NCI-H2171 treated with DMSO at 0.1 percent for 48 hours (cell line): Measurements from ENCODE around the gene OR4F6.
A peak's percentile ranks its signal among the peaks of the same experiment; 100 is the strongest.

Source experiments
- DNase-seq: peaks from one replicate; lab custom pipeline; 2025; lab: John Stamatoyannopoulos, UW

OR4F6 gene

DNA sequence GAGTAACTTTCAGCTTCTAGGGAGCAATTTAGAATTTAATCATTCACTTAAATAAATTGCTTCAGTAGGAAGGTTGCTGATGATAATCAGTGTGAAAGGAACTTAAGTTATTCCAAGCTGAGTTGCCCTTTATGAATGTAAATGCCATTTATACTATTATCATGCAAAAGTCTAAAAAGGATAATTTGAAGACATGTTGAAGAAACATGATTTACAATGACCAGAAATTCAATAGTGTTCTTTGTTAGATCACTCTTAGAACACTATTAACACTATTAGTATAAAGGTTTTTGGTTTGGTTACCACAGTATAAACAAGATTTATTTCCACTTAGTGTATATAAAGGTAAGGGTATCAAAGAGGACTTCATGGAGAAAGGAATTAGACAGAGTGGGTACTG, 1.6 kb downstream of the OR4F6 start:
- no peak for DNase-seq

GRCh38 chr15:101805605-101806345, 2.5 kb downstream of the OR4F6 start:
- no peak for DNase-seq

DNA sequence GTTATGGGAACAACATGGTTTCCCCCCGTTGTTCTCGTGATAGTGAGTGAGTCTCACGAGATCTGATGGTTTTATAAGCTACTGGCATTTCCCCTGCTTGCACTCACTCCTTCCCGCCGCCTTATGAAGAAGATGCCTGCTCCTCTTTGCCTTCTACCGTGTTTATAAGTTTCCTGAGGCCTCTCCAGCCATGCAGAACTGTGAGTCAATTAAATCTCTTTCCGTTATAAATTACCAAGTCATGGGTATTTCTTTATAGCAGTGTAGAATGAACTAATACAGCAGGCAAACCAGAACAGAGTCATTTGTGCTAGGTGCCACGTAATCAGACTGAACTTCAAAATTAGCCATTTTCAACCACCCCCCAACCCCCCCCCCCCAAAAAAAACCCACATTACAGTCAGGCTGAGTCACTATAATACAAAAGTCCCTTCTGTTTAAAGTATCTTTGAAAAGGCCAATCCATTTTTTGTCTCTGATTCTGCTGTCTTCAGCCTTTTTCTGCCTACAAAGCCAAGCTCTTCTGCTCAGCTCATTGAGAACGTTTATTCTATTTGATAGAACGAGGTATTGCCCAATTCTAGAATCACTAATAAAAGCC, 4.1 kb downstream of the OR4F6 start:
- DNase-seq, result no peak

DNA sequence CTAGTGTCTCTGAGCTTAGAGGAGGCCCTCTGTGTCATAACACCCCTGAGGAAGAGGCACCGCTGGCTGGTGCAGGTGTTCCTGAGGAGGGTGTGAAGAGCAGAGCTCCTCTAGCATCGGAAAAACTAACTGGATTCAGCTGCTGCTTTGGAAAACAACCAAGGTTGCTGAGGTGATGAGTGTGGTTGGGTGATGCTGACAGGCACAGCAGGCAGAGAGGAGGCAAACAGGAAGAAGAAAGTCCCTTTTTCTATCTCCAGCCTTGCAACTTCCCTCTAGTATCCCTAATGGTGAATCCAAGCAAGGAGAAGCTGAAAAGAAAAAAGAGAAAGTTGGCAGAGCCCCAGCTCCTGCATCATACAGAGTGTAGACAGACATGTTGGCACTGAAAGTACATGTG, 4.9 kb downstream of the OR4F6 start:
- DNase-seq, result no peak

DNA sequence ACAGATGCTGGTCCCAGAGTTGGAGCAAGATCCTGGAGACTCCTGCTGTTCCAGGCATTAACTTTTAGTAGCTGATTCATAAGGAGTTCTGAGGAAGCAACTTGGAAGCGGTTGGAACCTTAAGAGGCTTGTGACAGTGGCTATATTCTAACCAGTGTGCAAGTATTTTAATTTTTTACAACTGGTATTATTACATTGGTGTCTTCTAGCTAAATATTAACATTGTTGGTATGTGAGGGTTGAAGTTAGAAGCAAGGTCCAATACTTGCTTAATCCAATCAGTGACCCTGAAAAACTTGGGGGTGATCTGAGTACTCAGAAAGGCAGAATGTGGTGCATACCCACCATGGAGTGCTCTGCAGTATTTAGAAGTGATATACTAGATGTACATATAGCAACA, 7.1 kb downstream of the OR4F6 start:
- no peak for DNase-seq

DNA sequence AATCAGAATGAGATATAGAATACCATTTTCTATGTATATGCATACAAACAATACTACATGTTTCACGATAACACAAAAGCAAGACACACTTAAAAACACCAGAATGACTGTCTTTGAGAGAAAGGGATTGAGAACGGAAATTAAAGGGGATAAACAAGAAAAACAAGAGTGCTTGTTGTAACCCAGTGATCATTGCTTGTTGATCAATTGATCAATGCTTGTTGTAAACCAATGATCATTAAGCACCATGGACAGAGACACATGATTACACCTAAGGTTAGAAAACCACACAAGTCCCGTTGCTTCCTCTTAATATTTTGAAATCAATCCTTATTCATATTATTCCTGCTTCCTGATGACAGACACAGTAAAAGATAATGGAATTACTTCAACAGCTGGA, 7.6 kb downstream of the OR4F6 start:
- no peak for DNase-seq

GRCh38 chr15:101811902-101812301, 8.6 kb downstream of the OR4F6 start, which contains the start of gene OR4F15:
Gene OR4F15, plus strand, starts transcription at chr15:101812202. Its CDS starts 5,985 bp downstream, at chr15:101818187.
- no peak for DNase-seq

- no peak for DNase-seq
Observed at GRCh38 chr15:101813803-101814534, 10.7 kb downstream of the OR4F6 start.

DNA sequence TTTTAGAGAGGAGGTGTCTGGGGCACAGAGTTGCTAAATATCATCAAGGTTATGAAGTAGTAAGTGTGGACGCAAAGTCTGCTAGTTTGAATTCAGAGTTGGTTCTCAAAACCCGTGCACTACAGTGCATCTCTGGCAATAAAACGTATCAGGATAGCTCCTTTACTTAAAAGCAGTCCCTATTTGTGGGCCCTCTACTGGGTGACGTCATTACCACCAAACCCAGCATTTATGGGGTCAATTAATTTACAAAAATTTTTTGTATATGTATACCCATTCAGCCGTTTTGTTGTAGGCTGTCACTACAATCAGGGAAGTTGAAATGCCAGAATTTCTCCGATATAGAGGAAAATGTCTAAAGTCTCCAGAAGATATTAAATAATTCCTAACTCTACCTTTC, 17.5 kb downstream of the OR4F6 start:
- DNase-seq, result no peak

DNA sequence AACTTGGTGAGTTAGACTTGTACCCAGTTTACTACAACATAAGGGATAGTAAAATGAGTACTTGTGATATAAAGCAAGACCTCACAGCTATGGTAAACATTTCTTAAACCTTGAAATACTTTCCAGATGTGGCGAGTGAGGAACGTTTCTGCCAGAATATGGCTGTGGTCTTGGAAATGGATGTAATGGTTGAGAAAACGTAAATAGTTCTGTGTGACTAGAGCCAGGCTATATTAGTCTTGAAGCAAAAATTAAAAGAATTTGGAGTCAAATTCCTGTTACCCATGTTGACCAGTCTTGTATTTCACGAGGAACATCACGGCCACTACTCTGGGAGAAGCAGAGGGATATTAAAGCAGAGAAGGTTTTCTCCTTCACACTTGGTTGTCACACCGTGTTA, 23.9 kb downstream of the OR4F6 start:
- no peak for DNase-seq

DNA sequence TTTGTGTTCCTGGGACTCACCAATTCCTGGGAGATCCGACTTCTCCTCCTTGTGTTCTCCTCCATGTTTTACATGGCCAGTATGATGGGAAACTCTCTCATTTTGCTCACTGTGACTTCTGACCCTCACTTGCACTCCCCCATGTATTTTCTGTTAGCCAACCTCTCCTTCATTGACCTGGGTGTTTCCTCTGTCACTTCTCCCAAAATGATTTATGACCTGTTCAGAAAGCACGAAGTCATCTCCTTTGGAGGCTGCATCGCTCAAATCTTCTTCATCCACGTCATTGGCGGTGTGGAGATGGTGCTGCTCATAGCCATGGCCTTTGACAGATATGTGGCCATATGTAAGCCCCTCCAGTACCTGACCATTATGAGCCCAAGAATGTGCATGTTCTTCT, 25.5 kb downstream of the OR4F6 start:
- no peak for DNase-seq

DNA sequence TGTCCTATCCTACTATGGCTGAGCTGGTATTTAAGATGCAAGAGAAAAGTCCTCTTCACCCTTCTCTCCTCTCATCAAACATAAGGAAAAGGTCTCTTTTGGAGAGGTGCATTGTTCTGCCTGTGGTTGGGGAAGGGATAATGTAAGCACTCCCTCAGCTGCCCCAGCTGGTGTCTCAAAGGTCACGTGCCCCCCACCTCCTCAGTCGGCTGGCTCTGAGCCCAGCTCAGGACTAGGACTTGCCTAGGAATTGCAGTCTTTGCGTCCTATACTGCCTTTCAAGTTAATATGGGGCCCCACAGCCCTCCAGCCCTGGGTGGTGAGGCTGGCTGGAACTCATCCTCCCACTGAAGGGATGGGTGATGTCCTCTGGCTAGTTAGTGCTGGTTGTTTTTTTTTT, 38.3 kb downstream of the OR4F6 start:
- peak; percentile 7 for DNase-seq

DNA sequence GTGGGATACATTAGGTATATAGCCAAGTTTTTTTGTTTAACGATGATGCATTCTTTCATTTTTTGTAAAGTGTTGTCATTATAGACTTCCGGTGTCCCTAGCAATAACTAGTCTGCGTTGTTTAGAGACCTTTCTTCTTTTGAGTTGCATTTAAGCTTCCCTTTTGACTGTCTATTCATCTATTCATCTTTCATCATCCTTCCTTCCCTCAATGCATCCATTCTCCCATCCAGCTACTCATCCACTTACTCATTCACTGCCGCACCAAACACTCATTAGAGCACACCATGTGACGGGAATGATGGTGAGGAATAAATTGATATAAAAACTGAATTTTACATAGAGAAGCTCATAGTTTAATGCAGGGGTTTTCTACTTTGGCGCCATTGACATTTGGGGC, 41.6 kb downstream of the OR4F6 start:
- no peak for DNase-seq

DNA sequence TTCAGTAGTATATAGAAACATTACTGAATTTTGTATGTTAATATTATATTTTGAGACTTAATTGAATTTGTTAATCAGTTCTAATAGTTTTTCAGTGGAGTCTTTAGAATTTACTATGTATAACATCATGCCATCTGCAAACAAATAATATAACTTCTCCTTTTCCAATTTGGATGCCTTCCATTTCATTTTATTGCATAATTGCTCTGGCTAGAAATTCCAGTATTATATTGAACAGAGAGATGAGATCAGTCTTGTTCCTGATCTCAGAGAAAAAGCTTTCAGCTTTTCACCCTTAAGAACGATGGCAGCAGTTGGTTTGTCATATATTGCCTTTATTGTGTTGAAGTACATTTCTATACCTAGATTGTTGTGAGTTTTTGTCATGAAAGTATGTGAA, 49.0 kb downstream of the OR4F6 start:
- no peak for DNase-seq
